GM19463 (cell line): ENCODE data around the gene SURF6.
"Not testable (repeated sequence)": the region's sequence is repeated elsewhere in the genome, so short reads cannot be mapped to it uniquely, and the experiment has no call there.

Source experiments
- ATAC-seq: cut with Tn5 transposase; IDR thresholded peaks from one replicate; pipeline ENCODE4 v1.9.1; 2021; ENCODE audit warnings: mild to moderate bottlenecking, moderate library complexity; ENCODE audit not compliant: unreplicated experiment

Gene SURF6

DNA sequence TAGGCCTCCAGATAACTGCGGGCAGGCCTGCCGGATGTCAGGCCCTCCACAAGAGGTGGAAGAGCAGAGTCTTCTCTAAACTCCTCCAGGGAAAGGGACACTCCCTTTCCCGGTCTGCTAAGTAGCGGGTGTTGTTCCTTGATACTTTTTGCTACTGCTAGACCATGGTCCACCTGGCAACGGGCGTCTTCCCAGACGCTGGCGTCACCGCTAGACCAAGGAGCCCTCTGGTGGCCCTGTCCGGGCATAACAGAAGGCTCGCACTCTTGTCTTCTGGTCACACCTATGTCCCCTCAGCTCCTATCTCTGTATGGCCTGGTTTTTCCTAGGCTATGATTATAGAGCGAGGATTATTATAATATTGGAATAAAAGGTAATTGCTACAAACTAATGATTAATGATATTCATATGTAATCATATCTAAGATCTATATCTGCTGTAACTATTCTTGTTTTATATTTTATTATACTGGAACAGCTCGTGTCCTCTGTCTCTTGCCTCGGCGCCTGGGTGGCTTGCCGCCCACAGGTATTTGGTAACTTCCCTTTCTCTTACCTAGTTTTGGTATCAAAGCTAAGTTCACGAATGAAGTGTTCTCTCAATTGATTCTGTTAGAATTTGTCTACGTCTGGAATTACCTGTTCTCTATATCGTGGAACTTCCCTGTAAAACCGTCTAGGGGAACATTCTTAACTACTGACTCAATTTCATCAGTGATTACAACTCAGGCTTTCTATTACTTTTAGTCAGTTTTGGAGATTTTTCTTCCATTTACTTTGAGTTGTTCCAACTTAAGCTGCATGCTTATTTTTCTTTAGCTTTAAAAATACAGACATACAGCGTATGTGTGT, 6.5 kb downstream of the SURF6 start:
- not testable (repeated sequence) for ATAC-seq

DNA sequence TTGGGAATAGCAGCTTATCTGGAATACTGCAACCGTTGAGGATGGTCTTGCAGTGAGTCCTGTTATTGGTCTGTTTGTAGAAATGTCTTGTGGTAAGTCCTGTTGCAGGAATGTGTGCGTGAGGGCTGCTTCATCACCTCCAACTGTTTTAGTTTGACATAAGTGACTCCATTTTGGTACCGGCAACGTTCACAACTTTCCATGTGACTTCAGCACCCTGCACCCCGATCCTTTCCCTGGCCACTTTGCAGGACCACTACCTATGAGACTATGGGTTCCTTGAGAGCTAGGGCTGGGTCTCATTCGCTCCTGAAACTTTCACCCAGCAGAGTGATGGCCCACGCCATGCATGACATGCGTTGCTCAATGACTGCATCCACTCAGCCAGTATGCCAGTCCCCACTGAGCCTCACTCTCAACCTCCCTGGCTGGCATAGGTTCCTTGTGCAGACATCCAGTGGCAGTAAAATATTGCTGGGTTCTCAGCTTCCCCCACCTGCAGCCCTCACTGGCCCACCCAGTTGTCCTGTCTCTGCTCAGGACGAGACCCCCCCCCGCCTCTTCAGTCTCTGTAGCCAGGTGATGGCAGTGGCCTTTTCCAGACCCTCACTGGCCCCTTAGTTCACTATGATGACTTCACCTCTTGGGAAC, 8.0 kb downstream of the SURF6 start:
- ATAC-seq: no peak

DNA sequence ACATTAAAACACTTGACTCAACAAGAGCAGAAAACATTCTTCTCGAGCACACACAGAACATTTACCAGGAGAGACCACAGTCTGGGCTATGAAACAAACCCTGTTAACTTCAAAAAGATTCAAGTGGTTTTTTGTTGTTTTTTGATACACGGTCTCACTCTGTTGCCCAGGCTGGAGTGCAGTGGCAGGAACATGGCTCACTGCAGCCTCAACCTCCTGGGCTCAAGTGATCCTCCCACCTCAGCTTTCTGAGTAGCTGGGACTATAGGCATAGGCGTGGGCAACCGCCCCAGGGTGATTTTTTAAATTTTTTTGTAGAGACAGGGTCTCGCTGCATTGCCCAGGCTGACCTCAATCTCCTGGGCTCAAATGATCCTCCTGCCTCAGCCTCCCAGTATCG, 9.0 kb downstream of the SURF6 start:
- ATAC-seq: not testable (repeated sequence)

DNA sequence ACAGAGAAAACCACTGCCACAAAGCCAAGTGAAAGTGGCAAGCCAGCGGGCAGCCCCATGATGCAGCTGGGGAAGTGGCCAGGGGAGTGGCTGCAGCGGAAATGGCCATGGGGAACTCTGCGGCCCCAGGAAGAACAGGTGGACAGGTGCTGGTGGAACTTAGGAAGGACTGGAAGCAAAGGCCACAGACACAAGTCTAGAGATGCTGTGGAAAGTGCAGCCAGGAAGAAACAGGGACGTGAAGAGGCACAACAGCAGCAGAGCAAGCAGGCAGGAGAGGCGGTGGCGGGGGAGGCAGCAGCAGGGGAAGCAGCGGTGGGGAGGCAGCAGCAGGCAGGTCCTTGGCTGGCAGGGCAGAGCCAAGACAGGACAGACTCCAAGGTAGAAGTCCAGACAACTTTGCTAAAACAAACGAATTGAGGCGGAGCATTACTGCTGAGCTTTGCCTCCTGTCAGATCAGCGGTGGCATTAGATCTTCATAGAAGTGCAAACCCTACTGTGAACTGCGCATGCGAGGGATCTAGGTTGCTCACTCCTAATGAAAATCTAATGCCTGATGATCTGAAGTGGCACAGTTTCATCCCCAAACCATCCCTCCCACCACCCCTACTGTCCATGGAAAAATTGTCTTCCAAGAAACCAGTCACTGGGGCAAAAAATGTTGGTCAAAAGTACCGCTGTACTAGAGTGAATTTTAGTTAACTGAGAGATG, 11.8 kb downstream of the SURF6 start:
- ATAC-seq: no peak

DNA sequence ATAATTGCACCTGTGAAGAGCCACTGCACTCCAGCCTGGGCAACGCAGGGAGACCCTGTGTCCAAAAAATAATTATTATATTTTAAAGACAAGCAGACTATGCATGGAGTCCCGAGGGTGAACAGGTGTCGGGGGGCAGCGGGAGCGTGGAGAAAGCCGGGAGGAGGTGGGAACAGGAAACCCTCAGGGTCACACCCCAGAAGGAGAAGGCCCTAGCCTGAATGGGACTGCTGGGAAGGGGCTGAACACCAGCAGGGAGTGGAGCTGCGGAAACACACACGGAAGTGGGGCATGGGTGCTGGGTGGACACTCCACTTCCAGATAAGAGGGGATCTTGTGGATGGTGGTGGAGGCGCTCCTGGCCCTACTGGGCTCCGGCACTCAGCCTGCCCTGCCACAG, 12.8 kb downstream of the SURF6 start:
- no peak for ATAC-seq

DNA sequence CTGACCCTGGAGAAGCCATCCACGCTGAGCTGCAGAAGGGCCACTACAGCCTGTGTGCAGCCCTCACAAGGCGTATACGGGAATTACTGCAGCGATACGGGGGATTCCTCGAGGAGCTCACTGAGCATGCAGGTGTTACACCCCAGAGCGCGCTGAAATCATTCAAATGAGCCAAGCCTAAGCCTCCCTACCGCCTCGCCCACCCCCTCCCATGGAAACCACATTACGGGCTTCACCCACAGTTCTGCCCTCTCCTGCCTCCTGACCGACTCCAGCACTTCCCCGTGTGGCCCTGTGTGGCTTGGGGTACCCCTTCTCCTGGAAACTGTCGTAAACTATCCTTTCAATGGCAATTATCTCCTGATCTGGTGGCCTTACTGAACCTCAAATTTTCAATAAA, 13.3 kb downstream of the SURF6 start:
- ATAC-seq: no peak

DNA sequence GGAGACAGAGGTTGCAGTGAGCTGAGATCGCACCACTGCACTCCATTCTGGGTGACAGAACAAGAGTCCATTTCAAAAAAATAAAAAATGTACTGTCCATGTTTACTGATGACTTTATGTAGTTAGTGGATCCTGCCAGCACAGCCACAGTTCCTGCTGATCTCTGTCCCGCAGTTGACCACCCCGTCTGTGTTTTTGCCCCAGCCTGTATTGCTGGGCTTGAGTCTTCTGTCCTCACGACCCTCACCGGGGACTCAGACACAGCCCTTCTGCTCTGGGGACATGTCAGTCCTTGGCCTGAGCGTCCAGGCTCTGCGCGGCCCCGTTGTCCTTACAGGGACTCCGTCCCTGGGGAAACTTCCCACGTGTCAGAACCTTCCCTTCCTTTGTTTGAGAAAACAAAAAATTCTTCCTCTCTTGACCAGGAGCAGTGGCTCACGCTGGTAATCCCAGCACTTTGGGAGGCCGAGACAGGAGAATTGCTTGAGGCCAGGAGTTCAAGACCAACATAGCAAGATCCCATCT, 14.5 kb downstream of the SURF6 start:
- ATAC-seq: no peak

DNA sequence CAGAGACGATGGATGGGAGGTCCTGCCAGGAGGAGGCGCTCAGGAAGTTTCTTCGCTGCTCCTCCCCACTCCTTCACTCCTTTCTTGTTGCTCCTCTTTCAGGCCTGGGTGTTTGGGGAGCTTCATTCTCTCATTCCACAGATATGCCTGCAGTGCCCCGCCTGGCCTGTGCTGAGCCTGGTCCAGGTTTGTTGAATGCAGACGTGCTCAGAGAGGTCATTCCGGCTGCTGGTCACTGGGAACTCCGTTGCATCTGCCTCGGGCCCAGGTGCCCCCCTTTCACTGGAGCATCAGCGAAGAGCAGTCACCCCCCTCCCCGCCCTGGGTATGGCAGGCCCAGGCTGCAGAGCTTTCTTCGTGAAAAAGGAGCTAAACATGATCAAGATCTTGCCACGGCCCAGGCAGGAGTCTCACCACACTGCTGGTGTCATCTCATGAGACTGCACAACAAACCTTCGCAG, 15.5 kb downstream of the SURF6 start:
- ATAC-seq: no peak

DNA sequence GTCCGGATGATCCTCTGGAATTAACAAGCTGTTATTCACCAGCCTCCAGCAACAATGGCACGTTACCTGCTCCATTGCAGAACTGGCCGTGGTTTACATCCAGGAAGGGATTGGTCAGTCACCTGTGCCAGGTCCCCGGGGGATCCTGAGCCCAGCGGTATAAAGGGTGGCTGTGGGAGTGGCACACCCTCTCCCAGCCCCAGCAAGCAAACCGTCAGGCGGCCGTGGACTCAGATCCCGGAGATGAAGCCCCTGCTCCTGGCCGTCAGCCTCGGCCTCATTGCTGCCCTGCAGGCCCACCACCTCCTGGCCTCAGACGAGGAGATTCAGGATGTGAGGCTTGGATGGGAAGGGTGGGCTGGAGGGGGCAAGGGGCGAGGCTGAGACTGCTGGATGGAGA, 18.4 kb downstream of the SURF6 start:
- ATAC-seq: not testable (repeated sequence)

DNA sequence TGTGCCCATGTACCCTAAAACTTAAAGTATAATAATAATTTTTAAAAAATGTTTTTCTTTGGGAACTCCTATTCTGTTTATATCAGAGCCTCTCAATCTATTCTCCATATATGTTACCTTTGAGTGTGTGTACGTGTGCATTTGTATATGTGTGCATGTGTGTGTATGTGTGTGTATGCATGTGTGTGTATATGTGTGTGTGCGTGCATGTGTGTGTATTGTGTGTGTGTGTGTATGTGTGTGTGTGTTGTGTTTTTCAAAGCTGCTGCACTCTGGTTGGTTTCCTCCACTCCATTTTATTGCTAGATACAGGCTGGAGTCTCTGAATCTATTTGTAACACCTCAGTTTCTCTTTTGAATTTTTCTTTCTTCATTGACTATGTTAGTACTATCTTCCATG, 20.0 kb downstream of the SURF6 start:
- no peak for ATAC-seq

DNA sequence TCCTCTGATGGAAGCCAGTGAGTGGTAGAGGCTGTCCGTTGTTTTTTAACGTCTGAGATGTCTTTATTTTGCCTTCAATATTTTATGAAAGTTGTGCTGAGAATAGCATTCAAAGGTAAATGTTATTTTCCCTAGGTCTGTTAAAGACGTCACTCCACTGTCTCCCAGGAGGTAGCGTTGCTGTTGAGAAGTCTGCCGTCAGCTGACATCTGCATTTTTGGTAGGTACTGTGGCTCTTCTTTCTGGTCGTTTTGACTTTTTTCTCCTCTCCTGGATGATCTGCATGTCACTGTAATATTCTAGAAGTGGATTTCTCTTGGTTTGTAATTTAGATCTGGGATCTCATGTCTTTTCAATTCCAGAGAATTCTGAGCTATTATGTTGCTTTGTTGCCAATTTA, 26.4 kb downstream of the SURF6 start:
- ATAC-seq: no peak

DNA sequence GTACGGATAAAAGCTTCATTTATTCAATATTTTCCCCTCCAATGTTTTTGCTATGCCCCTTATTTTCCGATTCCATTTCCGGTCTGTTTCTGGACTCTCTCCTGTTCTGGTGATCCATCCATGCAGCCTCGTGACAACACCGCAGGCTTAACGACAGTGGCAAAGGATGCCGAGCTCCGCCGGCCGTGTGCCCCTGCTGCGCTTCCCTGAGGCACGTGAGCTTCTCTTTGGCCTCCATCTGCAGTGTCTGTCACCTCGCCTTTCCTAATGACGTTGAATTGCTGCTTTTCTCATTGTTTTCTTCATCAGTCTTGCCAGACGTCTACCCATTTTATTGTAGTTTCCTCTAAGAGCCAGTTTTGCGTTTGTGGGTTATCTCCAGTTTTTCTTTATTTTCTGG, 28.7 kb downstream of the SURF6 start:
- no peak for ATAC-seq

DNA sequence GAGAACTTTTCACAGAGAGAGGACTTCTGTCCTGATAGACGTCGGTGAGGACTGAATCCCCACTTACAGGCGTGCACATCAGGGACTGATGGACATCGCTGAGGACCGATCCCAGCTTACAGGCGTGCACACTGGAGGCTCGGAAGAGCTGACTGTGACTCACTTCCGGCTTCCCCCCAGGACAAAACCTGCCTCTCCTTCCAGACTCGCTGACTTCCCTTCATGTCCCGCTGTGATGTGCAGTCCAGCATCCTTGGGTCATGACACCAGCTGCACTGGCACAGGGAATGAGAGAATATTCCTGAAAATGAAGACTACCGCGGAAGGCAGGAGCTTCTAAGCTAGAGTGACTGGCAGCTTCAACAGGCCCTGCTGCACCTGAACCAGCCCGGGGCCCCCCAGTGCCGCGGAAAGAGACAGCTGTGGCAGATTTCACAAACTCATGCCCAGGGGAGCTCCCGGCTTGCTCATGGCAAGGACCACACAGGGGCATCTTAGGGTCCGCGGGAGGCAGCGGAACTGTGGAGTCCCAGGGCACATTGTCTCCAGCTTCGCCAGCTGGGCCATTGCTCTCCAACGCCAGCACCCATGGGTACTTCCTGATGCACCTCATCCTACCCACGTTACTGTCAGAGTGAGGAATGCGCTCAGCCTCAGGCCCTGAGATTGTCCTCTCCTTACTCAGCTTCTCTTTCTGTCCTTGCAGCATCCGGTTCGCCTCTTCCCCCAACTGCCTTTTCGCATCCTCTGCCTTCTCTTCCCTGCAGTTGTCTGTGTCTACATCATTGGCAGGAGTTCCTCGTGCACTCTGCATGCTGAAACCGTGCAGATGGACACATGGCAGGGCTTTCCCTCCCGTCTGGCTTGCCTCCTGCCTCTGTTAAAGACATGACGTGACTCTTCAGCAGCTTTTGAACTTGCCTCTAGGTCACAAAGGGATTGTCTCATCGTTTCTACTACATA, 29.5 kb downstream of the SURF6 start:
- ATAC-seq: no peak

DNA sequence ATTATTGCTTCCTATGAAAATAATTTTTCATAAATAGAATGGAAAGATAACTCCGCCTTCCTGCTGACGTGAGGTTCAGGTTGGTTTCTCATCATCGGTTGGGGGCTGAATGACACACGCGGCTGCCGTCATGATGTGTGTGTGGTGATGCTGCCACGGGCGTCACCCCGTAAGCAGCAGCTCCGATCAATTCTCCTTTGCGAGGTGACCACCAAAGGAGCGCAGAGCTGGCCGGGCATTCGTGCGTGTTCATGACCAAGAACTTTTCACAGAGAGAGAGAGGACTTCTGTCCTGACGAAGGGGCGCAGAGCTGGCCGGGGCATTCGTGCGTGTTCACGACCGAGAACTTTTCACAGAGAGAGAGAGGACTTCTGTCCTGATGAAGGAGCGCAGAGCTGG, 30.3 kb downstream of the SURF6 start:
- ATAC-seq: no peak

DNA sequence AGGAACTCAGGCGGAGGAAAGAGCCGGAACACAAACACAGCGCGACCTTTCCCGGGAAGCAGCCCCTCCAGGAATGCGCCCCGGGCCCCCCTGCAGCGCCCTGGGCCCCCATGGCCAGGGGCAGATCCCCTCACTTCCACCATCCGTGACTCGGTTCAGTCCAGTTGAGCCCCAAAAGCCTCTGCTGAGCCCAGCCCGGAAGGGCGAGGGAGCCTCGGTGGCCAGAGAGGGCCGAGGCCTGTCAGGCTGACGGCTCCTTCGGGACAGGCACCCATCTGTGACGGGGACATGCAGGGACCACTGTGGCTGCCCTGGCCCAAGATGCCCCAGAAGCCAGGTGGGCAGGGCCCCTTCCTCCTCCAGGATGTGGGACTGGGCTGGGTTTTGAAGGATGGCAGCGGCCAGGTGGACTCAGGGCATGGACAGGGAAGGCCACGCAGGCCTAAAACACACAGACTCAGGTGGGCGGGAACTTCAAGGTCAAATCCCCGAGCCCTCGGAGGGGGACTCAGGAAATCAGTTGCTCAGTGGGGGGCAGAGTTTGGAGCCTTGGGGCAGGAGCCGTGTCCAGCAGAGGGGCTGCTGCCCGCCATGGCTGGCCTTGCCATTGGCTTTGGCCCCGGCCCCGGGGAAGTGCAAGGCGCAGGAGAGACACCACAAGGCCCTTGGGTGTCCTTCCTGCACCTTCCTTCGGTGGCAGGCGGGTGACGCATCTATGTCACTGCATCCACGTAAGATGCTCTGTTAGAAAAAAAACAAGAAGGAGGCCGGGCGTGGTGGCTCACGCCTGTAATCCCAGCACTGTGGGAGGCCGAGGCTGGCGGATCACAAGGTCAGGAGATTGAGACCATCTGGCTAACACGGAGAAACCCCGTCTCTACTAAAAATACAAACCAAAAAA, 31.3 kb downstream of the SURF6 start:
- no peak for ATAC-seq

DNA sequence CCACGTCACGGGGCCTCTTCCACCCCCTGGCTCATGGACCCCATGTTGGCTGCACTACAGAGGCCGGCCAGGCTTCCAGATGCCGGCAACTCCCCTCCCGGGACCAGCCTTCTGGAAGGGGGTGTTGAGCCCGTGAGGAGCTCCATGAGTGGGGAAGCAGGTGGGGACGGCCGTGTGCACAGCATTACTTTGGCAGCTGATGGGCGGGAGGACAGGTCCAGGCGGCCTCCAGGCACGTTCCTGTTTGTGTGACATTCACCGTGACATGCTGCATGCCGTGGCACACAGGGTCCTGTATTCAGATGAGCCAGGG, 31.9 kb downstream of the SURF6 start:
- ATAC-seq: no peak

DNA sequence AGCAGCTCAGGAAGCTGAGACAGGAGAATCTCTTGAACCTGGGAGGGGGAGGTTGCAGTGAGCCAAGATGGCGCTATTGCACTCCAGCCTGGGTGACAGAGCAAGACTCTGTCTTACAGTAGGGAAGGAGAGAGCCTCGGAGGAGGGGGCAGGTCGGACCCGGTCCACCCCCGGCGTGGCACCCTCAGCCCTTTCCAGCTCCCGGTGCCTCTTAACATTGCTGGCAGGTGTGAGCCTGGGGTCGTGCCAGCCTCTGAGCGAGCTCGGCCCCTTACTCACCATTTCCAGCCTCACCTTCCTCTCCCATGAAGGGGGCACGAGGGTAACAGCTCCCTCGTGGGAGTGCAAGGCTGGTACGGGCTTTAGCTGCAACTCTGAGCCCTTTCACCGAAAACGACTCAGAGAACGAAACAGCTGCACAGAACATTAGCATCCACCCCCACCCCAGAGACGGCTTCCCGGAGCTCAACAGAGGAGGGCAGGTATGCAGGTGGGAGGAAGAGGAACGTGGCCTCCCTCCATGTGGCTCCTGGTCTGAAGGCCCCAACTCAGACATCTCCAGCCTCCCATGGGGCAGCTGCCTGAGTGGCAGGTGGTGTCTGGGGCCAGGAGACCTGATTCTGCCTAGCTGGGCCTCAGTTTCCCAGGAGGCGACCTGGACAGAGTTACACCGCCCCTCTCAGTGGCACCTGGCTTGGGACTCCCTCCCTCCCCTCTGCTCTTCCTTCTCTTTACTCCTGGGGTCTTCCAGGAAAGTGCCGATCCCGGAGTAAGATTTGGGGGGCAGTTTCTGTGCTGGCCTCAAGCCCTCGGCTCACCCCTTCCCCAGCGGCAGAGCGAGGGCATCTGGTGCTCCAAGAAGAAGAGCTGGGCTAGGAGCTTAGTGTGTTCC, 32.5 kb downstream of the SURF6 start:
- no peak for ATAC-seq
